HepG2 (cell line): ENCODE results near the gene SLC35F3. TPM values are rescaled to one million over a fixed set of nuclear protein-coding genes. Genes with fewer than 3 reads are reported as not detected.

Source experiments
- ATAC-seq: fragments of 200-7000 bp; cut with Tn5 transposase; 3 replicates; pipeline ENCODE4 v1.9.1; 2020; ENCODE audit warnings: mild to moderate bottlenecking, moderate library complexity
- BruUV-seq: library from RNA; stranded (reverse); fragments of 400-500 nt; replicated peaks from 2 replicates; lab custom pipeline; 2021; lab: Mats Ljungman, UMichigan
- CTCF ChIA-PET: fragments of 300-600 bp; formaldehyde crosslinking; extraction: SDS; loops from one replicate; lab custom pipeline; 2021; ENCODE audit warnings: low total read pairs, inconsistent platforms, low intra/inter-chr PET ratio; lab: Yijun Ruan, JAX
- POLR2A ChIA-PET: fragments of 350-600 bp; sonication (Branson Sonifier 250); formaldehyde crosslinking; loops from one replicate; lab custom pipeline; 2020; ENCODE audit warnings: antibody characterized with exemption, inconsistent platforms; lab: Yijun Ruan, JAX
- DNase-seq: peaks from one replicate; pipeline ENCODE4 v3.0.0-alpha.2; 2015; ENCODE audit warnings: low spot score
- FAIRE-seq: peaks from 3 replicates; lab custom pipeline; 2011; peaks lifted over from hg19 to GRCh38; lab: Jason Lieb, UNC
- H2AFZ ChIP-seq: one replicate; pipeline ENCODE4 v1.6.1; 2011; ENCODE audit warnings: low read length, inconsistent platforms
- H3K27ac ChIP-seq: fragments of 300-600 bp; 3 replicates; pipeline ENCODE4 v1.8.0; 2011; ENCODE audit warnings: mixed run types, mild to moderate bottlenecking, mixed read lengths, low read length, inconsistent platforms; ENCODE audit not compliant: insufficient read depth; ENCODE audit errors: extremely low read length
- H3K27me3 ChIP-seq, 2 experiments: fragments of 200-600 bp in 1 of 2; 2 replicates in 1 of 2; 3 replicates in 1 of 2; pipeline versions ENCODE4 v1.6.0 to v1.8.0; 2011; ENCODE audit warnings: low read length in 2 of 2, mild to moderate bottlenecking in 2 of 2, moderate library complexity in 2 of 2, inconsistent platforms in 1 of 2; ENCODE audit not compliant: insufficient read depth in 2 of 2, control insufficient read depth in 1 of 2
- H3K36me3 ChIP-seq, 2 experiments: fragments of 200-600 bp in 1 of 2; replicated peaks in 1 of 2; 2 replicates in 1 of 2; 3 replicates in 1 of 2; pipeline versions ENCODE4 v1.5.1 to v1.8.0; 2011; ENCODE audit warnings: low read length in 2 of 2, inconsistent platforms in 1 of 2; ENCODE audit not compliant: insufficient read depth in 2 of 2, control insufficient read depth in 1 of 2
- H3K4me1 ChIP-seq: 2 replicates; pipeline ENCODE4 v1.5.1; 2012; ENCODE audit warnings: low read length, inconsistent platforms; ENCODE audit not compliant: insufficient read depth
- H3K4me2 ChIP-seq: 2 replicates; pipeline ENCODE4 v1.6.0; 2011; ENCODE audit warnings: low read depth, low read length, inconsistent platforms
- H3K4me3 ChIP-seq, 3 experiments: fragments of 200-600 bp in 1 of 3; sonication (generic), shearing (Covaris generic) in 1 of 3; replicated peaks in 1 of 3; 2 replicates each; pipeline ENCODE4 v1.5.1; 2011 to 2016; ENCODE audit warnings: low read length in 3 of 3, inconsistent platforms in 2 of 3, low read depth in 2 of 3, mild to moderate bottlenecking in 2 of 3, control low read depth in 1 of 3, mixed read lengths in 1 of 3; ENCODE audit not compliant: insufficient read depth in 1 of 3
- H3K79me2 ChIP-seq: one replicate; pipeline ENCODE4 v1.6.1; 2011; ENCODE audit warnings: low read length, inconsistent platforms; ENCODE audit not compliant: insufficient read depth
- H3K9ac ChIP-seq: 2 replicates; pipeline ENCODE4 v1.6.0; 2011; ENCODE audit warnings: mild to moderate bottlenecking, low read depth, low read length, inconsistent platforms; ENCODE audit not compliant: insufficient read depth
- H3K9me3 ChIP-seq: 2 replicates; pipeline ENCODE4 v1.5.1; 2012; ENCODE audit warnings: mild to moderate bottlenecking, low read length
- H4K20me1 ChIP-seq: 2 replicates; pipeline ENCODE4 v1.6.0; 2011; ENCODE audit warnings: inconsistent platforms, mild to moderate bottlenecking, low read length, moderate library complexity; ENCODE audit not compliant: insufficient read depth
- JUN ChIP-seq: sonication (generic); formaldehyde crosslinking; IDR thresholded peaks from 2 replicates; pipeline ENCODE4 v1.4.0; 2020; ENCODE audit warnings: mild to moderate bottlenecking, missing genetic modification reagents
- LCORL ChIP-seq, 2 experiments: fragments of 450-650 bp in 1 of 2; sonication (generic) in 1 of 2; formaldehyde crosslinking in 1 of 2; IDR thresholded peaks; 2 replicates each; pipeline versions ENCODE4 v1.5.0 to v1.6.1; 2017 to 2020; ENCODE audit warnings: antibody characterized with exemption in 1 of 2, missing genetic modification reagents in 1 of 2
- MAZ ChIP-seq, 2 experiments: sonication (generic) in 1 of 2; formaldehyde crosslinking in 1 of 2; IDR thresholded peaks; 2 replicates each; pipeline versions ENCODE4 v1.5.0 to v1.6.1; 2012 to 2020; ENCODE audit warnings: low read depth in 2 of 2, mild to moderate bottlenecking in 2 of 2, borderline replicate concordance in 1 of 2, improper control_type of control experiment in 1 of 2, low read length in 1 of 2, missing genetic modification reagents in 1 of 2, moderate library complexity in 1 of 2
- PRDM15 ChIP-seq: sonication (generic); formaldehyde crosslinking; IDR thresholded peaks from 2 replicates; pipeline ENCODE4 v1.4.0; 2020; ENCODE audit warnings: missing genetic modification reagents
- ZBTB43 ChIP-seq: sonication (generic); formaldehyde crosslinking; conservative IDR thresholded peaks from 2 replicates; pipeline ENCODE4 v1.4.0; 2020; ENCODE audit warnings: missing genetic modification reagents
- ZNF878 ChIP-seq: sonication (generic); formaldehyde crosslinking; IDR thresholded peaks from 2 replicates; pipeline ENCODE4 v1.8.1; 2023; ENCODE audit warnings: mild to moderate bottlenecking, missing genetic modification reagents, moderate library complexity
- ZXDC ChIP-seq: sonication (generic); formaldehyde crosslinking; IDR thresholded peaks from 2 replicates; pipeline ENCODE4 v1.5.0; 2020; ENCODE audit warnings: mild to moderate bottlenecking, missing genetic modification reagents
- WGBS: methylation state at CpG from one replicate; pipeline ENCODE4 v1.1.6; 2017; ENCODE audit warnings: low lambda C conversion rate; 5-methylcytosine and 5-hydroxymethylcytosine counted together
- in situ Hi-C: cut with HindIII; loops from 2 replicates; pipeline ENCODE4 v1.10.0; 2017; ENCODE audit warnings: low pct_unique_long_range_greater_than_20kb; ENCODE audit not compliant: extremely low pct_ligation_motif_present
- intact Hi-C: fragments of 100-400 bp; cut with micrococcal nuclease; formaldehyde crosslinking; loops from one replicate; pipeline ENCODE4 v1.10.0; 2022; ENCODE audit not compliant: unreplicated experiment
- polyA plus RNA-seq, 8 experiments: library from polyadenylated mRNA; depleted of rRNA in 3 of 8; stranded (reverse) in 7 of 8; unstranded in 1 of 8; fragments of >200 nt; fragmentation: Illumina TruSeq in 4 of 8; extraction: Trizol in 4 of 8; gene quantifications; 2 replicates each; pipeline versions ENCODE4 v1.2.1 to v1.2.3, GENCODE V29; 2011 to 2016; ENCODE audit warnings: low read depth in 4 of 8, missing spikeins in 1 of 8, mixed read lengths in 1 of 8; ENCODE audit not compliant: insufficient read depth in 1 of 8
- total RNA-seq, 5 experiments: library from RNA; depleted of rRNA; stranded (reverse); fragments of >200 nt; fragmentation: Illumina TruSeq; extraction: Trizol; gene quantifications; 2 replicates each; pipeline ENCODE4 v1.2.3, GENCODE V29; 2016; ENCODE audit warnings: low read depth in 1 of 5

Gene SLC35F3
- total and polyA plus RNA-seq, 2 of the 13 experiments (the other 11 are each of a cell fraction or from before 2014, with no cell fraction given): not detected

- ChIA-PET POLR2A (no interaction called here), CTCF (no interaction called here)
- no peak for ATAC-seq
- Histone ChIP-seq H3K36me3 (no peaks in the 10 kb centered on the region), H3K27me3 (peaks cover 0 to 7% of the 10 kb centered on the region in 2 experiments; a peak in 1 of 5 replicates), H3K9me3 (no peaks in the 10 kb centered on the region), H3K9ac (no peak overlapping the region), H3K4me3 (no peak overlapping the region), H3K79me2 (no peaks in the 10 kb centered on the region), H2AFZ (no peak overlapping the region), H3K27ac (no peak overlapping the region), H3K4me2 (no peak overlapping the region), H3K4me1 (no peaks in the 10 kb centered on the region), H4K20me1 (no peaks in the 10 kb centered on the region)
- in situ Hi-C loops (no loop called here), intact Hi-C loops (no loop called here)
- no TSS peak for BruUV-seq
- DNase-seq: no peak
- FAIRE-seq: no peak
- 3% methylated on average over 3 of the region's 3 CpGs for WGBS
- no peak for TF ChIP-seq JUN
- TF ChIP-seq ZXDC: no peak
- no peak for TF ChIP-seq ZNF878 (CRISPR knock-in tag)
- no peak for TF ChIP-seq LCORL (IDR thresholded peaks at IDR 0.05)
- TF ChIP-seq LCORL (CRISPR knock-in tag; IDR thresholded peaks at IDR 0.05): no peak
- no peak for TF ChIP-seq ZBTB43 (CRISPR knock-in tag)
- TF ChIP-seq MAZ (IDR thresholded peaks at IDR 0.05; ENCODE audit: borderline replicate concordance, low read depth, low read length): no peak
- TF ChIP-seq MAZ (CRISPR knock-in tag; IDR thresholded peaks at IDR 0.05; ENCODE audit: low read depth): no peak
- no peak for TF ChIP-seq PRDM15 (CRISPR knock-in tag)
Measured at GRCh38 chr1:233998456-233998855, 94.0 kb downstream of the SLC35F3 start.
